ENCODE data around the gene ZNF724.

ZNF724 gene

DNA sequence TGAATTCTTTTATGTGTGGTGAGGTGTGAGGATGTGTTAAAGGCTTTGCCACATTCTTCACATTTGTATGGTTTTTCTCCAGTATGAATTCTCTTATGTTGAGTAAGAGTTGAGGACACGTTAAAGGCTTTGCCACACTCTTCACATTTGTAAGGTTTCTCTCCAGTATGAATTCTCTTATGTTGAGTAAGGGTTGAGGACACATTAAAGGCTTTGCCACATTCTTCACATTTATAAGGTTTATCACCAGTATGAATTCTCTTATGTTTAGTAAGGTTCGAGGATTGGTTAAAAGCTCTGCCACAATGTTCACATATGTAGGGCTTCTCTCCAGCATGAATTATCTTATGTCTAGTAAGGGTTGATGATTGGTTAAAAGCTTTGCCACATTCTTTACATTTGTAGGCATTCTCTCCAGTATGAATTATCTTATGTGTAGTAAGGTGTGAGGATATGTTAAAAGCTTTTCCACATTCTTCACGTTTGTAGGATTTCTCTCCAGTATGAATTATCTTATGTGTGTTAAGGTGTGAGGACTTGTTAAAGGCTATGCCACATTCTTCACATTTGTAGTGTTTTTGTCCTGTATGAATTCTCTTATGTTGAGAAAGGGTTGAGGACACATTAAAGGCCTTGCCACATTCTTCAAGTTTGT, 27.1 kb downstream of the ZNF724 start:
- DNase-seq: no peak

DNA sequence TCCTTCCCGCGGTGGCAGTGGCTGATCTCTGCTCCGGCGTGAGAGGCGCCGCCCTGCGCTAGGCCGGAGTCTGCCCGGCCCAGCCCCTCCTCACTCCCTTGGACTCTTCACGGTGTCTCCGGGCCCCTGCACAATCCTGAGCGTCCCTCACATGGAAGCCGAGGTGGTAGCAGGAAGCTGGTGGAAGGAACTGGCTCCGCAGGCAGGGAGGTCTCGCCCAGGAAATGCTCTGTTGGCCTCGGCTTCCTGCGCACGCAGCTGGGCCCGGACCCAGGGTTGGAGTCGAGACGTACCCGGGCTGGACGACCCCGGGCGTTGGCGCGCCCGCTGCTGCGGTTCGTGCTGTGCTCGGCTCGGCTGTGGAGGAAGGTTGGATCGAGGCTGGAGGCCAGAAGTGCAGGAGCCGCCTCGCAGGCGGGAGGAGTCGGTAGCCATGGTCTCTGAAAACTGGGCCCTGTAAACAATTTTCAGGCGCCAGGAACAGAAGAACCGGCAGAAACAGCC, 46.3 kb downstream of the ZNF724 start:
- DNase-seq: no peak

DNA sequence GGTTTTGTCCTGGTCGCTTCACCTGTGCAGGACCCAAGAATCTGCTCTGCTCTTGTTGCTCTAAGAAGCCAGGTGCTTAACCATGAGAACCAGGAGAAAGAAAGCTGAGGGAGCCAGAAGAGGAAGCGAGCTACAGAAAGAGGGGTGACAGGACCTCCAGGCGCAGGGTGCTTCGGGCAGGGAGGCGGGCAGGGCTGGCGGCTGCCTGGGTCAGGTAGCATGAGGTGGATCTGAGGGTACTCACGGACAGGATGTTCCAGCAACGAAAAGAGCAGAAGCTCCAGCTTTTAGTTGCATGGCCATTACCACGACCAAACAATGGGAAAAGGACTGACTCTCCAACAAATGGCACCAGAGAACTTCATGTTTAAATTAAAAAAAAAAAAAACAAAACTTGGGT, 59.9 kb downstream of the ZNF724 start:
- DNase-seq: no peak

DNA sequence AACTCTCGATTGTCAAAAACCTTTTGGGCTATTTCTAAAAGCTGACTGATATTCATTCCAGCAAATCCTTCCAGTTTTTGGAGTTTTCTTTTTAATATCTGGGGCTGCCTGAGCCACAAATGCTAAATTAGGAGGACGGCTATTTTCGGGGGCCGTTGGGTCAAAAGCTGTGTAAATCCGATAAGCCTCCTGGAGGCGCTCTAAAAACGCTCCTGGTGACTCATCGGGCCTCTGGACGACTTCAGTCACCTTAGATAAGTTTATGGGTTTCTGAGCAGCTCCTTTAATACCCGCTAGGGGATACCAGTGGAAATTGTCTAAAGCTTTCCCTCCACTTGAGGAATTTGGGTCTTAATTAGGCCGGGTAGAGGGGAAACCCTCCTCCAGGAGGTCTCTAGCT, 66.9 kb downstream of the ZNF724 start:
- no peak for DNase-seq
